Sciatic nerve (tissue), 2 donors: ENCODE measurements around the gene CALN1. TPM values are rescaled to one million over a fixed set of nuclear protein-coding genes. Genes with fewer than 3 reads are reported as not detected.
"Not testable (repeated sequence)": the region's sequence is repeated elsewhere in the genome, so short reads cannot be mapped to it uniquely, and the experiment has no call there.

Experiments
- ATAC-seq: fragments of 200-7000 bp; cut with Tn5 transposase; one replicate; pipeline ENCODE4 v1.9.1; 2020; ENCODE audit warnings: mild to moderate bottlenecking, moderate library complexity
- DNase-seq: peaks from one replicate; pipeline ENCODE4 v3.0.0-alpha.2; 2020; ENCODE audit warnings: low spot score
- intact Hi-C: fragments of 100-400 bp; cut with DNase I; formaldehyde crosslinking; loops from one replicate; pipeline ENCODE4 v1.14.2; 2022
- total RNA-seq: library from RNA; stranded (reverse); fragmentation: NEBNext Ultra II Directional; extraction: Animal tissue kit (Norgen Biotek cat#: 25700); gene quantifications from one replicate; pipeline ENCODE4 v1.2.1, GENCODE V29; 2021
- donor health status: DM: no; HTN: no; CAD: no.
- donor health status: DM: no; HTN: no; CAD: no.

Gene CALN1
- total RNA-seq, 1 donor from 2014 or later = 0.53 TPM

DNA sequence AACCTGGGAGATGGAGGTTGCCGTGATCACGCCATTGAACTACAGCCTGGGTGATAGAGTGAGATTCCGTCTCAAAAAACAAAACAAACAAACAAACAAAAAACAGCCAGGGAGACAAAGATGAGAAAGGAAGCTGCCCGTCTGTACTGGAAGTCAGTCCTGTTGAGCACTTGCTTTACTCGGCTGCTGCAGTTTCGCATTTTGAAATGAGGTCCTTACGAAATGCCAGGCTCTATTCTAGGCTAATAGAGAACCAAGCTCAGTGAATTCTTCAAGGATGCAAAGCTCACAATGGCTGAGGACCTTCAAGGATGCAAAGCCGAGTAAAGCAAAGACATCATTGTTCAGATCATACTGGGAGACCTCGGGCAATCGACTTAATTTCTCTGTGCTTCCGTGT lies 333.3 kb downstream of the CALN1 start:
- ATAC-seq (no peak), DNase-seq (no peak)
- intact Hi-C loops = no loop called here

GRCh38 chr7:72078301-72078700 lies 333.8 kb downstream of the CALN1 start:
- ATAC-seq (no peak), DNase-seq (no peak)
- intact Hi-C loops = no loop called here

DNA sequence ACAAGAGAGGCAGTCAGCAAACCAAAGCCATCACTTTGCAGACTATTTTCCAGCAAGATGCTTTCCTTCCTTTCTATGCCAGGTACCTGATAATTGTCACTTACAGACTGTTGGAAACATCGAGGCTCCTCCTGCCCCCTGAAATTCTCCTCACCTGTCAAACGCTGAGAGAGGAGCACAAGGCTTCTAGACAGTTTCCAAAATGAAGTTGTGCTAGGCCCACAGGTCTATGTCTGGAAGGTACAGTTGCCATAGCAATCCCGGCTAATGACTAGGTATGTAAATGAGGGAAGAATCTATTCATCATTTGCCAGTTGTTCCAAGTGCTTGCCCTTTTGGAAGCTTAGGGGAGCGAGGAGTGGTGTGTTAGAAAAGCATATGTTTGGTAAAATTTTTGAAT lies 334.4 kb downstream of the CALN1 start:
- no peak for ATAC-seq
- DNase-seq = no peak
- intact Hi-C loops = no loop called here

DNA sequence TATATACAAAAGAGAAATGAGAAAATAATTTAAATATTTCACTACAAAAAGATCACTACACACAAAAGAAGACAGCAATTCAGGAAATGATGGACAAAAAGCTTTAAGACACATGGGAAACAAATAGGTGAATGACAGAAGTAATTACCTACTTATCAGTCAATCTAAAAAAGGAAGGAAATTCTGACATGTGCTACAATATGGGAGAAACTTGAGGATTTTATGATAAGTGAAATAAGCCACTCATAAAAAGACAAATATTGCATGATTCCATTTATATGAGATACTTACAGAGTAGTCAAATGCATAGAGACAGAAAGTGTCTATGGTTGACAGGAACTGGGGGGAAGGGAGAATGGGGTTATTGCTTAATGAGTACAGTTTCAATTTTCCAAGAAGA lies 339.2 kb downstream of the CALN1 start:
- ATAC-seq = no peak
- intact Hi-C loops = no loop called here

DNA sequence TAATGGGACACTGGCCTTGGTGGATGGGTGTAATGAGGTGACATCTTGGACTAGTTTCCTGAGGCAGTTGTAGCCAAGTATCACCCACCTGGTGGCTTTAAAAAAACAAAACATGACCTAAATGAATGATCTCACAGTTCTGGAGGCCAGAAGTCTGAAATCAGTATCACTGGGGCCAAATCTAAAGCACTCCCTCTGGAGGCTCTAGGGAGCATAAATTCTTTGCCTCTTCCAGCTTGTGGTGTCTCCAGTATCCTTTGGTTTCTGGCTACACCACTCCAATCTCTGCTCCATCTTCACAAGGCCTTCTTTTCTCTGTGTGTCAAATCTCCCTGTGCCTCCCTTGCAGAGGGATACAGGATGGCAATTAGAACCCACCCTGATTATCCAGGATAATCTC lies 342.9 kb downstream of the CALN1 start:
- no peak for ATAC-seq
- no peak for DNase-seq
- intact Hi-C loops = no loop called here

More for the DNA sequence above, 339.2 kb downstream of the CALN1 start:
- no peak for DNase-seq

DNA sequence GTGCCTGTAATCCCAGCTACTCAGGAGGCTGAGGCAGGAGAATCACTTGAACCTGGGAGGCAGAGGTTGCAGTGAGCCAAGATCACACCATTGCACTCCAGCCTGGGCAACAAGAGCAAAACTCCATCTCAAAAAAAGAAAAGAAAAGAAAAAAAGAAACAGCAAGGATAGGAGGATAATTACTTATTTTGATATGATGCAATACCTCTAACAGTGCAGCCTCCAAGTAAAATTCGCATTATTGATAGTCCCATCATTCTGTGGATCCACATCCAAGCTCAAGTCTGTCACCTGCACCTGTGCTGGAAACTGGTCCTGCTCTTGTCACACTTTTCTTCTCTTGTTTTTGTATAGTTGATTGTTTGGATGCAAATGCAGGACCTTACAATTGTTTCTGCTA lies 346.4 kb downstream of the CALN1 start:
- DNase-seq, intact Hi-C loops, ATAC-seq: not testable (repeated sequence)

- intact Hi-C loops = no loop called here
- DNase-seq (no peak), ATAC-seq (no peak)
Measured at GRCh38 chr7:72064916-72065315, 347.2 kb downstream of the CALN1 start.

DNA sequence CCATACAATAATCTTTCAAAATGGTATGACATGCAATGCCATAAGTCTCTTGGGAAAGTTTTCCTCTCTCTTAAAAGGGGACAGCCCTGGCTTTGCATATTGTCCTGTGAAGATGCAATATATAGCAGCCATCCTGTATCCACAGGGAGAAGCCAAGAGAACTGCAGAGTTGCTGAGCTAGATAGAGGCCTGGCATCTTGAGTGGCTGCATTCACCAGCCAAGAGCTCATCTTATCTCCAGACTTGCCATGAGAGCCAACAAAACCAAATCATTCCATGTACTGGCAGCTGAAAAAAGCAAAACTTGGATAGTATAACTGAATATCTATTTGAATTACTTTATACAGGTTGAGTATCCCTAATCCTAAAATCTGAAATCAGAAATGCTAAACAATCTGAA lies 348.8 kb downstream of the CALN1 start:
- intact Hi-C loops = no loop called here
- ATAC-seq (no peak), DNase-seq (no peak)

DNA sequence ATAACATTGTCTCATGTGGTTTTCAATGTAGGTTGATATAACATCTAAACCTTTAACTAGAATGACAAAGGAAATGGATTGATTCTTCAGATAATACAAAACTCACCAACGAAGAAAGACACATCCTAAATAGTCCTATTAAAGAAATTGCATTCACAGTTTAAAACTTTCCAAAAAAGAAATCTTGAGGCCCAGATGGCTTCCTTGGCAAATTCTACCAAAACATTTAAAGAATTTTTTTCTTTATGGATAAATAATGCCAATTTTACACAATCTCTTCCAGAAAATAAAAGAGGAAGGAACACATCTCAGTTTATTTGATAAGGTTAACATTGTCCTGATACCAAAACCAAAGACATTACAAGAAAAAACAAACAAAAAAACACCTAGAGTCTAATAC lies 349.5 kb downstream of the CALN1 start:
- no peak for ATAC-seq
- DNase-seq = no peak
- intact Hi-C loops = no loop called here

- intact Hi-C loops = no loop called here
- no peak for ATAC-seq
- DNase-seq = no peak
Measured at GRCh38 chr7:72059925-72060324, 352.2 kb downstream of the CALN1 start.

DNA sequence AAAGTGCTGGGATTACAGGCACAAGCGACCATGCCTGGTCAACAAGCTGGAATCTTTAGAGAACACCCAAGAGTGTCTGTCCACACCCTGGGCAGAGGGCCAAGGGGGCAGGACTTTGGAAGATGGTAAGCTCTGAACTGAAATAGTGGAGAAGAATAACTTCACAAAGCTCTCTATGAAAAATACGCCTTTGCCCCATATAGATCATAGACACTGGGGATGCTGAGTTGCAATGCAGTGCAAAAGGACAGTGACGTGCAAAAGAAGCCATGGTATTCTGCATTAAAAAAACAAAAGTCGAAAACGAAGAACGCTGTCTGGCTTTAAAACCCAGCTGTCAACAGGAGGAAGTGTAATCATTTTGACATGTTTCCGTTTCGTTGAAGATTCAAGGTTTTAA lies 353.6 kb downstream of the CALN1 start:
- intact Hi-C loops = no loop called here
- no peak for ATAC-seq
- DNase-seq = peak; percentile 63

DNA sequence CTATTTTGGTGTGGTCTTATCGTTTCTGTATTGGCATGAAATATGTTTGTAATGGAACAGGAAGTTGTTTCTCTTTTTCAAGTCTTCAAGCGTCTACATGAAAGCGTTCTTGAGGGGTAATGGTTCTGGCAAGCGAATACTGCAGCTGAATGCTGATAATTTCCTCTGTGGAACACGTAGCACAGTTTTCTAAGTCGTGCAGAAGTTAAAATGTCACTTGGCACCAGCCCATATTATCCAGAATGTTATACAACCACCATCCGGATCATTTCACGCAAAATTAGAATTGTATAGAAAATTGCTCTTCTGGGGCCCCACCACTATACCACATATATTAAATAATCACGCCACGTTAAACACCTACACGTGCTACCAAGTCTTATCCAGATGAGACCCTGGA lies 354.3 kb downstream of the CALN1 start:
- no peak for DNase-seq
- intact Hi-C loops = no loop called here
- ATAC-seq = no peak

DNA sequence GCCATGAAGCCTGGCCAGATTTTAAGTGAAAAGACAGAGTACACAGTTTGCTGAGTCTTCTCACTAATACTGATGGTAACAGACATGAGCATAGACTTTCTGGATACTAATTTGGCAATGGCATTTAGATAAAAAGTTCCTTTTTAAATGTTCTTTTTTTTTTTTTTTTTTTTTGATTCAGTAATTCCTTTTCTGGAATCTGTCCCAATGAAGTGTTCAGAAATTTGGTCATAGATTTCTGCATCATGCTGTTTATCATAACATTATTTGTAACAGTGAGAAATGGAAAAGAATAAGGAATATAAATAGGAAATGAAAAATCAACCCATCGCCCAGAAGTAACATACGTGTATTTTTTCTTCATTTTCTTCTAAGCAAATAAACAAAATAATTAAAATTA lies 354.9 kb downstream of the CALN1 start:
- DNase-seq (no peak), ATAC-seq (no peak)
- intact Hi-C loops = no loop called here

DNA sequence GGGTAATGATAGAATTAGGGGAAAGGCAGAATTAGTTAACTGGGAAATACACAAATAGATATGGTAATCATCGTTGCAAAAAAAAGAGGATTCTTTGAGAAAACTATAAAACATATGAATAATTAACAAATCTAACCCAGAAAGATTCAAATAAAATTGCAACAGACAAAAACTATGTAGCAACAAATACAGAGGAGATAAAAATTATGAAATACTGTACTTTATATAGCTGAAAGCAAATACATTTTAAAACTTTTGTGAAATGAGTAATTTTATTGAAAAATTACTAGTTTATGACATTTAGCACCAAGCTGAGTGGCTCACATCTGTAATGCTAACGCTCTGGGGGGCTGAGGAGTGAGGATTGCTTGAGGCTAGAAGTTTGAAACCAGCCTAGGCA lies 356.7 kb downstream of the CALN1 start:
- DNase-seq (no peak), ATAC-seq (no peak)
- intact Hi-C loops = no loop called here

DNA sequence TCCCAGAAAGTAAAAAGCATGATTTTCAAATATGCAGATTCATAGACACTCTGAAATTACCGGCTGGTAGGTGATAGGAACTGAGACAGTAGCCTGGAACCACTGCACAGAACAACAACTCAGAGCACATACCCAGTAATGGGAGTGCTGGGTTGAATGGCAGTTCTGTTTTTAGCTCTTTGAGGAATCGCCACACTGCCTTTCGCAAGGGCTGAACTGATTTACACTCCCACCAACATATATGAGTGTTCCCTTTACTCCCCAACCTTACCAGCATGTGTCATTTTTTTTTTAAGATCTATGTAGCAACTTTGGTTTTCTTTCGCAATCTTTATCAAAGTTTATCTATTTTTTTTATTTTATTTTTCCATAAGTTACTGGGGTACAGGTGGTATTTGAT lies 358.8 kb downstream of the CALN1 start:
- intact Hi-C loops = no loop called here
- no peak for DNase-seq
- ATAC-seq = no peak

DNA sequence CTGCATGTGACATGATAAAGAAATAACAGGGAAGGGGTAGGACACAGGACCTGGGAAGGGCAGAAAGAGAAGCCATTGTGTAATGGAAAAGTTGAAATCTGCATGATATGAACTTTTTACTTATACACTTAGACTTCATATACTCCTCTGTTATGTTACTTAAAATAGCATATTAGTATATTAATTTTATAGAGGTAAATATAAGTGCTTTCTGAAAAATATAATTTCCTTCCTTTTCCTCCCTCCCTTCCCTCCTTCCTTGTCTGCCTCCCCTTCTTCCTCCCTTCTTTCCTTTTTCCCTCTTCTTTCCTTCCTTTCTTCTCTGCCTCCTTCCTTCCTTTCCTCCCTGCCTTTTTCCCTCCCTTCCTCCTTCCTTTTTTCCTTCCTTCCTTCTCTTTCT lies 363.7 kb downstream of the CALN1 start:
- no peak for DNase-seq
- no peak for ATAC-seq
- intact Hi-C loops = no loop called here

GRCh38 chr7:72042855-72043254 lies 369.3 kb downstream of the CALN1 start:
- intact Hi-C loops = no loop called here
- DNase-seq (no peak), ATAC-seq (no peak)

GRCh38 chr7:72040641-72041040 lies 371.5 kb downstream of the CALN1 start:
- no peak for ATAC-seq
- intact Hi-C loops = no loop called here
- no peak for DNase-seq

DNA sequence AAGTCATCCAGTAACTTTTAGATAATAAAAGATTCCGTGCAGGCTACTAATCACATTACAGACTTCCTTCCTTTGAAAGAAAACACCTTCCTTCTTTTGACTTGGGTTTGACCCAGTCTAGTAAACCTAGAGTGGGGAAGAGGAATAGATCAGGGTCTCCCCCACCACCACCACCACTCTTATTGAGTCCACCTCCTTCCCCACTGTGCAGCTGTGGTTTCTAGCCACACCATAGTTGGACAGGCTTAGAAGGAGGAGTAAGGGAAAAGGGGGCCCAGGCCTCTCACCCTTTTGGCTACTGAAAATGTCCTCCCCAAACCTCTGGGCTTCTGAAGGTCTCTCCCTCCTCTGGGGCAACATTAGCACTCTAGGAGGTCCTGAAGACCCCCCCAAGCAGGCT lies 372.7 kb downstream of the CALN1 start:
- no peak for ATAC-seq
- intact Hi-C loops = no loop called here

DNA sequence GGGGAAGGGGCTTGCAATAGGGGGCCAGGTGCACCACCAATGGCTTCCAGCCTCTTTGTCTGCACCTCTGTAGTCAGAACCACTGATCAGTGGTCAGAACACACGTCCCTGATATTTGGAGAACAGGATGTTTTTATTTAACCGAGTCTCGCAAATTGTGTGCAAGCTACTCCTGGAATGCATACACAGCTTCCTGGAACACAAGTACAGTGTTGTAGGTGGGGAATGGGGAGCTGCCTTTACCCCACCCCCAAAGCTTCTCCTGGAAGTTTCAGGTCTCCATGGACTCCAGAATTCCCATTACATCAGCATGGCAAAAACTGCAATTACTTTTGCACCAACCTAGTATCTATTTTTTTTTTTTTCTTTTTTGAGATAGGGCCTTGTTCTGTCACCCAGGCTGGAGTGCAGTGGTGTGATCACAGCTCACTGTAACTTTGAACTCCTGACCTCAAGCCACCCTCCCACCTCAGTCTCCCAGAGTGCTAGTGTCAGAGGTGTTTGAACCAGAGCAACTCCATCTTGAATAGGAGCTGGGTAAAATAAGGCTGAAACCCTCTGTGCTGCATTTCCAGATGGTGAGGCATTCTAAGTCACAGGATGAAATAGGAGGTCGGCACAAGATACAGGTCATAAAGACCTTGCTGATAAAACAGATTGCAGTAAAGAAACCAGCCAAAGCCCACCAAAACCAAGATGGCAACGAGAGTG lies 374.0 kb downstream of the CALN1 start:
- intact Hi-C loops = no loop called here
- DNase-seq = no peak
- ATAC-seq = peak; percentile 74

More for the DNA sequence above, 372.7 kb downstream of the CALN1 start:
- DNase-seq = no peak

DNA sequence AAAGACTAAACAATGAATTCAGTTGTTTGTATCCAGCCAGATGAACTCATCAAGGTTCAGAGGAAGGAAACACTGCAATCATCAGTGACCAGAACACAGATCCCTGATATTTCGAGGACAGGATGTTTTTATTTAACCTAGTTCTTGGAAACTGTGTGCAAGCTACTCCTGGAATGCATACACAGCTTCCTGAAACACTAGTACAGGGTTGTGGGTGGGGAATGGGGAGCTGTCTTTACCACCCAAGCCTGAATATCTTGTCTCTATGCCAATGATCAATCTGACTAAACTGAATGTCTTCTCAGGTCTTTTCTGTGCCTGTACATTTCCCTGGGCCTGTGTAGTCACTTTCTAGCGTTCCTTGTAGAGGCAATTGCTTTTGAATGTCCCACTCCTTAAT lies 374.6 kb downstream of the CALN1 start:
- intact Hi-C loops = no loop called here
- DNase-seq (no peak), ATAC-seq (peak; percentile 71)
